Erythroblast (primary cell): ENCODE results near the gene XAF1.

Experiments used
- GATA1 ChIP-seq: IDR thresholded peaks from 2 replicates; pipeline ENCODE4 v1.6.1; 2011; ENCODE audit warnings: low read depth, mild to moderate bottlenecking, control low read depth, low read length, moderate library complexity
- POLR2A ChIP-seq: IDR thresholded peaks from 2 replicates; pipeline ENCODE4 v1.6.1; 2011; ENCODE audit warnings: mild to moderate bottlenecking, low read length

DNA sequence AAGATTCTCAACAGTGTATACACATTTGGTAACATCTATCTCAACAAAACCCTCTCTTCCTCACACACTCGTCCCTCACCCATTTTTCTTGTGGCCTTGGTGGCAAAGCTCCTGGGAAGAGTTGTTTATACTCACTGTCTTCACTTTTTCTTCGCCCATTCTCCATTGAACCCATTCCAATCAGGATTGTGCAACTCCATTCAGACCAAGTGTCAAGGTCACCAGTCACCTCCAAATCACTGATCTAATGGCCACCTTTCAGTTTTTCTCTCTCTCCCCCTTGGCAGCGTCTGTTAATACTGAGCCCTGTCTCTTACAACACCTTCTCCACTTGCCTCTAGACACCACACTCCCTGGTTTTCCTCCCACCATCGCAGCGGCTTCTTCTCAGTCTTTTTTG lies 34.1 kb upstream of the XAF1 start:
- no peak for TF ChIP-seq POLR2A
- no peak for TF ChIP-seq GATA1
